Activated naive CD8-positive, alpha-beta T cell (primary cell): ENCODE measurements around the gene TAF6.
A peak's percentile ranks its signal among the peaks of the same experiment; 100 is the strongest.
"Not testable (repeated sequence)": the region's sequence is repeated elsewhere in the genome, so short reads cannot be mapped to it uniquely, and the experiment has no call there.

ENCODE experiments used
- H3K27ac Mint-ChIP-seq: one replicate; pipeline ENCODE4 v1.8.0; 2021; ENCODE audit warnings: mixed read lengths
- H3K27me3 Mint-ChIP-seq: one replicate; pipeline ENCODE4 v1.8.0; 2021; ENCODE audit warnings: mixed read lengths
- H3K36me3 Mint-ChIP-seq: one replicate; pipeline ENCODE4 v1.8.0; 2021; ENCODE audit warnings: mixed read lengths
- H3K4me1 Mint-ChIP-seq: one replicate; pipeline ENCODE4 v1.8.0; 2021; ENCODE audit warnings: low read depth, mixed read lengths
- H3K4me3 Mint-ChIP-seq: one replicate; pipeline ENCODE4 v1.8.0; 2021; ENCODE audit warnings: mild to moderate bottlenecking, mixed read lengths
- H3K9me3 Mint-ChIP-seq: one replicate; pipeline ENCODE4 v1.8.0; 2021; ENCODE audit warnings: low read depth, mixed read lengths

Gene TAF6

GRCh38 chr7:100132126-100132525, 13.0 kb upstream of the TAF6 start:
- H3K36me3 Mint-ChIP-seq = no peaks in the 10 kb centered on the region
- no peak overlapping the region for H3K27ac Mint-ChIP-seq
- H3K4me3 Mint-ChIP-seq = no peak overlapping the region
- peaks cover 18% of the 10 kb centered on the region for H3K4me1 Mint-ChIP-seq
- no peaks in the 10 kb centered on the region for H3K27me3 Mint-ChIP-seq
- H3K9me3 Mint-ChIP-seq = no peaks in the 10 kb centered on the region

- no peaks in the 10 kb centered on the region for H3K36me3 Mint-ChIP-seq
- no peaks in the 10 kb centered on the region for H3K9me3 Mint-ChIP-seq
- H3K4me3 Mint-ChIP-seq = no peak overlapping the region
- H3K27ac Mint-ChIP-seq = no peak overlapping the region
- H3K4me1 Mint-ChIP-seq = peaks cover 26% of the 10 kb centered on the region
- H3K27me3 Mint-ChIP-seq = no peaks in the 10 kb centered on the region
These were observed 11.7 kb upstream of the TAF6 start for GRCh38 chr7:100130608-100131453.

GRCh38 chr7:100130220-100130607, 11.1 kb upstream of the TAF6 start:
- not testable (repeated sequence) for H3K9me3 Mint-ChIP-seq, H3K36me3 Mint-ChIP-seq, H3K4me3 Mint-ChIP-seq, H3K27ac Mint-ChIP-seq, H3K27me3 Mint-ChIP-seq
- peaks cover 31% of the 10 kb centered on the region for H3K4me1 Mint-ChIP-seq

GRCh38 chr7:100128637-100128963, 9.4 kb upstream of the TAF6 start:
- H3K36me3 Mint-ChIP-seq = no peaks in the 10 kb centered on the region
- H3K4me1 Mint-ChIP-seq = peaks cover 41% of the 10 kb centered on the region
- peak overlapping the region; percentile 61 for H3K27ac Mint-ChIP-seq
- H3K27me3 Mint-ChIP-seq = no peaks in the 10 kb centered on the region
- H3K9me3 Mint-ChIP-seq = no peaks in the 10 kb centered on the region
- peak overlapping the region; percentile 78 for H3K4me3 Mint-ChIP-seq

- peak overlapping the region; percentile 61 for H3K27ac Mint-ChIP-seq
- peak overlapping the region; percentile 78 for H3K4me3 Mint-ChIP-seq
- H3K36me3 Mint-ChIP-seq = no peaks in the 10 kb centered on the region
- H3K9me3 Mint-ChIP-seq = no peaks in the 10 kb centered on the region
- no peaks in the 10 kb centered on the region for H3K27me3 Mint-ChIP-seq
- H3K4me1 Mint-ChIP-seq = peaks cover 41% of the 10 kb centered on the region
These were observed 8.9 kb upstream of the TAF6 start for GRCh38 chr7:100127866-100128636.

- peak within 1 kb of the TSS; percentile 96 for H3K4me3 Mint-ChIP-seq
- no peaks in the 10 kb centered on the region for H3K27me3 Mint-ChIP-seq
- no peaks in the 10 kb centered on the region for H3K36me3 Mint-ChIP-seq
- no peaks in the 10 kb centered on the region for H3K9me3 Mint-ChIP-seq
- peaks cover 39% of the 10 kb centered on the region for H3K4me1 Mint-ChIP-seq
- H3K27ac Mint-ChIP-seq = peak within 1 kb of the TSS; percentile 98
These were observed 8.0 kb upstream of the TAF6 start, which contains the start of gene MBLAC1 for GRCh38 chr7:100126931-100127865. TSS of gene MBLAC1 (plus strand) at chr7:100126967. CDS start at chr7:100127396, 429 bp downstream.

- no peaks in the 10 kb centered on the region for H3K27me3 Mint-ChIP-seq
- H3K4me3 Mint-ChIP-seq = peak overlapping the region; percentile 96
- H3K27ac Mint-ChIP-seq = peak overlapping the region; percentile 98
- no peaks in the 10 kb centered on the region for H3K9me3 Mint-ChIP-seq
- H3K4me1 Mint-ChIP-seq = peaks cover 39% of the 10 kb centered on the region
- H3K36me3 Mint-ChIP-seq = no peaks in the 10 kb centered on the region
These were observed 7.2 kb upstream of the TAF6 start for GRCh38 chr7:100126239-100126930.

GRCh38 chr7:100124301-100125230, 5.4 kb upstream of the TAF6 start:
- Mint-ChIP-seq H3K36me3 (no peaks in the 10 kb centered on the region), H3K27ac (peak overlapping the region; percentile 75), H3K27me3 (no peaks in the 10 kb centered on the region), H3K4me3 (peak overlapping the region; percentile 96), H3K9me3 (no peaks in the 10 kb centered on the region), H3K4me1 (peaks cover 47% of the 10 kb centered on the region)

- H3K9me3 Mint-ChIP-seq = no peaks in the 10 kb centered on the region
- H3K27me3 Mint-ChIP-seq = no peaks in the 10 kb centered on the region
- peak overlapping the region; percentile 41 for H3K27ac Mint-ChIP-seq
- H3K4me3 Mint-ChIP-seq = no peak overlapping the region
- peaks cover 50% of the 10 kb centered on the region for H3K4me1 Mint-ChIP-seq
- H3K36me3 Mint-ChIP-seq = no peaks in the 10 kb centered on the region
These were observed 3.4 kb upstream of the TAF6 start for GRCh38 chr7:100122568-100122967.

GRCh38 chr7:100122067-100122466, 2.9 kb upstream of the TAF6 start:
- Mint-ChIP-seq H3K36me3 (no peaks in the 10 kb centered on the region), H3K27ac (peak overlapping the region; percentile 41), H3K4me1 (peaks cover 50% of the 10 kb centered on the region), H3K9me3 (no peaks in the 10 kb centered on the region), H3K4me3 (no peak overlapping the region), H3K27me3 (no peaks in the 10 kb centered on the region)

GRCh38 chr7:100120733-100121036, 1.5 kb upstream of the TAF6 start:
- no peaks in the 10 kb centered on the region for H3K36me3 Mint-ChIP-seq
- H3K27me3 Mint-ChIP-seq = no peaks in the 10 kb centered on the region

GRCh38 chr7:100119970-100120732, 993 bp upstream of the TAF6 start:
- Mint-ChIP-seq H3K4me1 (peaks cover 42% of the 10 kb centered on the region), H3K4me3 (peak overlapping the region; percentile 96), H3K27ac (peak overlapping the region; percentile 99), H3K36me3 (no peaks in the 10 kb centered on the region), H3K27me3 (no peaks in the 10 kb centered on the region), H3K9me3 (no peaks in the 10 kb centered on the region)

More at GRCh38 chr7:100120733-100121036, 1.5 kb upstream of the TAF6 start:
- peaks cover 47% of the 10 kb centered on the region for H3K4me1 Mint-ChIP-seq
- peak overlapping the region; percentile 96 for H3K4me3 Mint-ChIP-seq
- H3K9me3 Mint-ChIP-seq = no peaks in the 10 kb centered on the region
- H3K27ac Mint-ChIP-seq = peak overlapping the region; percentile 99
